ENCODE measurements around the gene LPP. TPM values are rescaled to one million over a fixed set of nuclear protein-coding genes. Genes with fewer than 3 reads are reported as not detected.

Gene LPP
- total and polyA plus RNA-seq, 2 of the 4 experiments (the other 2 are of a cell fraction), result 16.0 to 130 TPM

- intact Hi-C loops (cut with micrococcal nuclease), result no loop called here
- H3K4me3 ChIP-seq (ENCODE audit: insufficient read depth, low read depth, low read length), result no peak overlapping the region
- CTCF ChIA-PET, result no interaction called here
Observed at GRCh38 chr3:188369526-188369925, 215.6 kb downstream of the LPP start.

More at GRCh38 chr3:188369526-188369925, 215.6 kb downstream of the LPP start:
- Histone ChIP-seq H4K8ac (ENCODE audit: low read depth in 2 of 2, low read length in 2 of 2) (no peak overlapping the region), H3K9me3 (ENCODE audit: control insufficient read depth, insufficient read depth, low read length) (no peaks in the 10 kb centered on the region), H2AK5ac (ENCODE audit: low read depth, low read length) (no peak overlapping the region), H3K9me1 (ENCODE audit: insufficient read depth, low read length) (peaks cover 20% of the 10 kb centered on the region), H2BK5ac (ENCODE audit: low read depth, low read length, poor library complexity, severe bottlenecking) (no peak overlapping the region), H2BK15ac (ENCODE audit: low read depth, low read length) (no peak overlapping the region), H4K20me1 (ENCODE audit: insufficient read depth, low read length) (peaks cover 50% of the 10 kb centered on the region), H3K23ac (ENCODE audit: low read depth, low read length) (no peak overlapping the region), H3K27ac (ENCODE audit: insufficient read depth, low read length) (no peak overlapping the region), H2BK20ac (ENCODE audit: low read depth, low read length) (no peak overlapping the region), H3K36me3 (ENCODE audit: control insufficient read depth, insufficient read depth, low read length) (0 out of 2 replicates have a peak, but pooled peaks cover 1% of the 10 kb centered on the region), H3K4me2 (ENCODE audit: low read depth, low read length) (no peak overlapping the region), H2AK9ac (replicated peaks; ENCODE audit: low read depth, low read length, poor library complexity) (no peak overlapping the region), H3K4ac (ENCODE audit: low read depth, low read length) (no peak overlapping the region), H4K91ac (ENCODE audit: insufficient read depth, low read depth, low read length) (no peak overlapping the region), H2AFZ (replicated peaks; ENCODE audit: low read length, poor library complexity) (no peak overlapping the region), H3K27me3 (ENCODE audit: control insufficient read depth, insufficient read depth, low read length) (no peaks in the 10 kb centered on the region), H3K4me1 (ENCODE audit: control insufficient read depth, insufficient read depth, low read length) (peaks cover 8% of the 10 kb centered on the region), H3K79me1 (ENCODE audit: low read depth in 1 of 2, low read length in 2 of 2) (peaks cover 35 to 63% of the 10 kb centered on the region in 2 experiments), H3K9ac (ENCODE audit: low read depth, low read length) (no peak overlapping the region), H3K18ac (ENCODE audit: low read depth, low read length) (no peak overlapping the region), H4K5ac (ENCODE audit: low read depth, low read length) (no peak overlapping the region), H3K14ac (replicated peaks; ENCODE audit: low read depth, low read length) (0 out of 2 replicates have a peak overlapping the region, but pooled peaks have one; percentile 9), H3K56ac (ENCODE audit: extremely low read depth, insufficient read depth, low read length) (no peak overlapping the region), H2BK120ac (ENCODE audit: low read depth, low read length) (no peak overlapping the region)
- POLR2A ChIA-PET (ENCODE audit: unreplicated experiment), result no interaction called here
- dilution Hi-C loops (cut with HindIII; ENCODE audit: low sequenced_read_pairs, unreplicated experiment) (no loop called here), in situ Hi-C loops (cut with MboI; ENCODE audit: low sequenced_read_pairs) (no loop called here)
- DNase-seq (no peak), ATAC-seq (ENCODE audit: low read depth) (no peak; the same call in 1 of the 2 replicates)
- TF ChIP-seq ELK1 (IDR thresholded peaks at IDR 0.05; ENCODE audit: borderline replicate concordance, low read depth, low read length) (no peak), MAFK (IDR thresholded peaks at IDR 0.05; ENCODE audit: low read depth, low read length) (no peak), RCOR1 (IDR thresholded peaks at IDR 0.05; ENCODE audit: insufficient replicate concordance, low read length) (no peak), MAZ (IDR thresholded peaks at IDR 0.05; ENCODE audit: borderline replicate concordance, low read depth, low read length) (no peak), CTCF (conservative IDR thresholded peaks at IDR 0.05; ENCODE audit: low read depth, low read length) (no peak), FOS (IDR thresholded peaks at IDR 0.05; ENCODE audit: low read depth, low read length) (no peak), NFE2L2 (IDR thresholded peaks at IDR 0.05; ENCODE audit: low read depth, low read length) (no peak), CHD1 (IDR thresholded peaks at IDR 0.05; ENCODE audit: low read depth, low read length) (no peak), RAD21 (IDR thresholded peaks at IDR 0.05; ENCODE audit: low read length) (no peak)
- no CpG with 5 or more reads among the region's 3 CpGs for WGBS, 2 experiments (ENCODE audit: extremely low coverage in 2 of 2, insufficient read length in 1 of 2)
- BruUV-seq (replicated peaks), result no TSS peak
